ENCODE measurements around the gene ZBP1.

The ZBP1 gene

DNA sequence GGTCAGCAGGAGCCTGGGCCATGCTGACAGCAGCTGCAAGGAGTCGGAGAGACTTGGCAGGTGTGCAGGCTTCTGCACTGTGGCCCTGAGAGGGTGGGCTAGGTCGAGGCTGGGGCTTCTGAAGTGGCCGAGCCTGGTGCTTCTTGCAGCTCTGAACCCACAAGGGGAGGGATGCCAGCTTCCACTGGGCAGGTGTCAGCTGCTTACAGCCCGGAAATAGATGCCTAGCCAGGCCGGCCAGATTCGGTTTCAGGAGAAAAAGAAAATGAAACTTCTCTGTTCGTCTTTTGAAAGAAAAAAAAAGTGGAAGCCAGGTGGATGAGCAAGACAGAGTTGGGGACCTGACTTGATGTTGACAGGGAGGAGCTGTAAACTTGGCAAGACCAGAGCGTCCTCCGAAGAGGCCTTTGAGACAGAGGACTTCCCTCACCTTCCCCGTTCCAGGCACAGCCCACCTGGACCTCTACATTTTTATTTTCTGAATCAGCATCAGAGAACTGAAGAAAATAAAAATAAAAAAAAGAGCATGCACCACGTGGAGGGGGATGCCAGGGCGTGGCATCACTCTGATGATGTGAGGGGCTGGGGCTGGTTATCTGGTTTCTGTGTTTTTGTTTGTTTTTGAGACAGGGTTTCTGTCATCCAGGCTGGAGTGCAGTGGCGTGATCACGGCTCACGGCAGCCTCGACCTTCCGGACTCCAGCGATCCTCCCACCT is at the start of gene ZBP1:
ZBP1 (minus strand) TSS at position 153 of the 717 bp plus-strand sequence; CDS start at position 22, 131 bp downstream.
- no peak for TF ChIP-seq CTCF (conservative IDR thresholded peaks at IDR 0.05; ENCODE audit: low read depth, low read length)
- DNase-seq (ENCODE audit: low read depth): no peak
- no peak within 1 kb of the TSS for H3K4me3 ChIP-seq (ENCODE audit: low read depth, low read length)

DNA sequence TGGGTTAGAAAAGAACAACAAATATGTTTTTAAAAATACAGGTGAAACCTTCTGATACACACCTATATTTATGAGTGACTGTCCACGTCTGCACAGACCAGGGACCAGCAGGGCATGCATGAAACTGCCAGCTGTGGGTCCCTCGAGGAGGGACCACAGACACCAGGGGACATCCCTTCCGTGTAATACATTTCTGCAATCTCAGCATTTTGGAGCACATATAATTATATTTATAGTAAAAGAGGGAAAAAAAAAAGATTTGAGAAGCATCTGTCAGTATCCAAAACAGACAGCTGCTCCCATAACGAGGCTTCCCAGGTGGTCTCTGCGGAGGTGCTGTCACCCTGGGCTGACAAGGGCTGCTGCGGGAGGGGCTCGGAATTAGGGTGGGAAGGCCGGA is 49.4 kb upstream of the ZBP1 start:
- no peak for TF ChIP-seq CTCF (conservative IDR thresholded peaks at IDR 0.05; ENCODE audit: low read depth, low read length)
- no peak overlapping the region for H3K4me3 ChIP-seq (ENCODE audit: low read depth, low read length)
- DNase-seq (ENCODE audit: low read depth): no peak

DNA sequence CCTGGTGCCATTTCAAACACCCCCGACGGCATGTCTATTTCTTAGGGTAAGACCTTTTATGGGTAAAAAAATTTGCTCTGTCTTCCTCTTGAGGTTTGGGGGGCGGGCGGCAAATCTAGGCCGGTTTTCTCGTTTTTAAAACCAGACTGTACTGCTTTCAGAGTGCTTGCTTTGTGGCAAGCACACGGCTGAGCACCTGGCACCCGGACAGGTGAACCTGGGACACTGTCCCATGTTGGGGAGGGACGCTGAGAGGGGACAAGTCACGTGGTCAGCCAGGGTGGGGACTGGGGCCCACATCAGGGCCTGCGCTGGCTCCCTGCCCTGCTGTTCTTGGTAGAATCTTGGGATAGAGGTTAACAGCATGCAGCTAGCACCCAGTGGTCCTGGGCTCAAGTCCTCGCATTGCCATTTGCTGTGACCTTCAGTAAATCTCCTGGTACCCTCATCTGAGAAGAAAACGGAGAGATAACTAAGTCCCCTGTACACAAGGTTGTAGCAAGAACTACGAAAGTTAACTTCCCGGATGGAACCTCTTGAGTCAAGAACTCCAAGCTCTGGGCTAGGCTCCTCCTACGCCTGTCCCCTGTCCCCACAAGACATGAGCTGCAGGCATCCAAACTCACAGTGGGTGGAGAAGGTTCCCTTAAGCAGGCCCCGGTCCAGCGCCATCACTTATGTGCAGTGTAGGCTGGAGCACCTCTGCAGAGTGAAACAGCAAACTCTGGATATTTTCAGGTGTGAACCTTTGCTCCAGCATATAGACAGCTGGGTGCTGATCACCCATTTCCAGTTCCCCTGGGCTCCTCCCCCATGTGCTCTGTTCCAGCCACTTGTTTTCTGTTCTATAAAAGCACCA is 47.9 kb upstream of the ZBP1 start:
- DNase-seq (ENCODE audit: low read depth): no peak
- no peak overlapping the region for H3K4me3 ChIP-seq (ENCODE audit: low read depth, low read length)
- TF ChIP-seq CTCF (conservative IDR thresholded peaks at IDR 0.05; ENCODE audit: low read depth, low read length): no peak

DNA sequence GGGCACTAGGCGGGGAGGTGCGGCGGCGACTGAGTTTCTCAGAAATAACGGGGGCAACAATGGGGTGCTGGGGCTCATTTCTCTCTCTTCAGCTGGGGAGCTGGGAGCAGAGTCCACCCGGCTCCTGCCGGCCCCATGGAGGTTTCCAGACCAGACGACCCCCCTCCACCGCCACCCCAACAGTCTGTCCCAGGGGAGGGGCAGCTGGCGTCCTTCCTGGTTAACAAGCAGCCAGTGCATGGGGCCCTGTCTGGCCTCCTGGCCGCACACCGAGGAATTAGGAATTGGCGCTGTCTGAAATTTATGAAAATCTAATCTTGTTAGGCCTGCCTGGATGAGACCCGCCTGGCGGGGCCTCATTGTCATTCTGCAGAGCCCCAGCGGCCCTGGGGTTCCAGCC is 47.2 kb upstream of the ZBP1 start:
- TF ChIP-seq CTCF (conservative IDR thresholded peaks at IDR 0.05; ENCODE audit: low read depth, low read length): no peak
- no peak for DNase-seq (ENCODE audit: low read depth)
- no peak overlapping the region for H3K4me3 ChIP-seq (ENCODE audit: low read depth, low read length)

- no peak for DNase-seq (ENCODE audit: low read depth)
- no peak for TF ChIP-seq CTCF (conservative IDR thresholded peaks at IDR 0.05; ENCODE audit: low read depth, low read length)
- no peak overlapping the region for H3K4me3 ChIP-seq (ENCODE audit: low read depth, low read length)
These were observed 46.6 kb upstream of the ZBP1 start for GRCh38 chr20:57666834-57667157.

DNA sequence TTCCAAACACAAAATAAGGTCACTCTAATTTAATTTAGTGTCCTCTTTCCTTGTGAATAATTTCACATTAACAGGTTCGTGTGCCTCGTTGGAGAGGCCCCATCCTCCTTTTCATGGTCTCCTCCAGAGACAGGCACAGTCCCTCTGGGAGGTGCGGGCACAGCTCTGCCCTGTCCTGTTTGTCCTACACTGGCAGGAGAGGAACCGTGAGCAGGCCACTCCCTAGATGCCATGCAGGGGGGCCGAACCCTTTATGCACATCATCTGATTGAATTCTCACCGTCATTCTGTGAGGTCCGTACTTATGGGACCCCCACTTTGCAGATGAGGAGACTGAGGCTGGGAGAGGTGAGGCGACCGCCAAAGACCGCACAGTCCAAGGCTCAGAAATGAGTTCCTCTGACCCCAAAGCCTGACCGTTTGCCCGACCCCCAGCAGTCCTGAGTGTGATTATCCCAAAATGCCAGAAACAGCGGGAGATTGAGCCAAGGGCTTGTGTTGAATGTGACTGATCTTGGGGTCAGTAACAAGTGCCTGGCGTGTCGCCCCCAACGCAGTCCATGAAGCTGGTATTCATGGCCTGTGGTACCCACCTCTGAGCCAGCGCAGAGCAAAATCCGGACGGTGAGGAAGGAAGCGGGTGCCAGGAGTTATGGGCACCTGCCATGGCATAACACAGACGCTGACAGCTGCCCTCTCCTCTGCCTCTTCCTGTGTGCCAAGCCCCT is 46.0 kb upstream of the ZBP1 start:
- H3K4me3 ChIP-seq (ENCODE audit: low read depth, low read length): no peak overlapping the region
- no peak for TF ChIP-seq CTCF (conservative IDR thresholded peaks at IDR 0.05; ENCODE audit: low read depth, low read length)
- DNase-seq (ENCODE audit: low read depth): no peak
